ENCODE data around the gene WBP4.

WBP4 gene

GRCh38 chr13:41060724-41061074, 610 bp upstream of the WBP4 start:
- H3K4me1 ChIP-seq (ENCODE audit: control insufficient read depth, low read depth, low read length) = peaks cover 3% of the 10 kb centered on the region
- WGBS (ENCODE audit: extremely low coverage, insufficient coverage, low lambda C conversion rate) = no CpG with 5 or more reads among the region's 35 CpGs
- H2BK120ac ChIP-seq (ENCODE audit: low read depth, low read length) = no peak overlapping the region

GRCh38 chr13:41061914-41062837, 867 bp downstream of the WBP4 start:
- no peak overlapping the region for H3K23ac ChIP-seq (ENCODE audit: low read length)
- DNase-seq = no peak
- H4K5ac ChIP-seq (ENCODE audit: low read length) = no peak overlapping the region
- H3K79me2 ChIP-seq (ENCODE audit: control insufficient read depth, insufficient read depth, low read length) = peaks cover 4% of the 10 kb centered on the region
- H3K56ac ChIP-seq (ENCODE audit: low read length) = peak overlapping the region; percentile 98
- no peak overlapping the region for H3K4ac ChIP-seq (ENCODE audit: low read depth, low read length)
- H3K18ac ChIP-seq (ENCODE audit: low read length) = peak overlapping the region; percentile 21
- H2AK5ac ChIP-seq (ENCODE audit: low read length) = no peak overlapping the region
- H3K27me3 ChIP-seq (ENCODE audit: insufficient read depth, low read length, poor library complexity) = no peaks in the 10 kb centered on the region
- no peaks in the 10 kb centered on the region for H3K36me3 ChIP-seq (ENCODE audit: control insufficient read depth, insufficient read depth, low read length)
- peak overlapping the region; percentile 56 for H3K4me2 ChIP-seq (ENCODE audit: low read length)
- H2BK15ac ChIP-seq (replicated peaks; ENCODE audit: low read depth) = no peak overlapping the region
- H3K79me1 ChIP-seq (ENCODE audit: low read length) = peaks cover 6% of the 10 kb centered on the region
- no CpG with 5 or more reads among the region's 24 CpGs for WGBS (ENCODE audit: extremely low coverage, insufficient coverage, low lambda C conversion rate)
- H3K9ac ChIP-seq (ENCODE audit: low read length) = peak overlapping the region; percentile 97
- H2BK120ac ChIP-seq (ENCODE audit: low read depth, low read length) = no peak overlapping the region
- peaks cover 3% of the 10 kb centered on the region for H3K4me1 ChIP-seq (ENCODE audit: control insufficient read depth, low read depth, low read length)
- no peak overlapping the region for H2BK5ac ChIP-seq (ENCODE audit: low read length)
- no peak overlapping the region for H4K8ac ChIP-seq (ENCODE audit: low read depth, low read length)
- H3K4me3 ChIP-seq (ENCODE audit: low read length) = peak overlapping the region; percentile 94
- H3K27ac ChIP-seq (ENCODE audit: low read depth, low read length) = peak overlapping the region; percentile 92

More at GRCh38 chr13:41060724-41061074, 610 bp upstream of the WBP4 start:
- Histone ChIP-seq H3K36me3 (ENCODE audit: control insufficient read depth, insufficient read depth, low read length) (no peaks in the 10 kb centered on the region), H3K27me3 (ENCODE audit: insufficient read depth, low read length, poor library complexity) (no peaks in the 10 kb centered on the region), H2BK15ac (replicated peaks; ENCODE audit: low read depth) (no peak overlapping the region), H3K4me3 (ENCODE audit: low read length) (peak overlapping the region; percentile 94), H2AK5ac (ENCODE audit: low read length) (no peak overlapping the region), H3K79me1 (ENCODE audit: low read length) (peaks cover 6% of the 10 kb centered on the region), H3K18ac (ENCODE audit: low read length) (peak overlapping the region; percentile 76), H3K23ac (ENCODE audit: low read length) (no peak overlapping the region), H2BK5ac (ENCODE audit: low read length) (no peak overlapping the region), H3K27ac (ENCODE audit: low read depth, low read length) (peak overlapping the region; percentile 94), H4K8ac (ENCODE audit: low read depth, low read length) (no peak overlapping the region), H3K79me2 (ENCODE audit: control insufficient read depth, insufficient read depth, low read length) (peaks cover 4% of the 10 kb centered on the region), H3K4me2 (ENCODE audit: low read length) (peak overlapping the region; percentile 66), H3K4ac (ENCODE audit: low read depth, low read length) (no peak overlapping the region), H4K5ac (ENCODE audit: low read length) (no peak overlapping the region), H3K9ac (ENCODE audit: low read length) (peak overlapping the region; percentile 97), H3K56ac (ENCODE audit: low read length) (peak overlapping the region; percentile 97)
- DNase-seq = peak; percentile 87

GRCh38 chr13:41064493-41064892, 3.2 kb downstream of the WBP4 start:
- Histone ChIP-seq H3K79me2 (ENCODE audit: control insufficient read depth, insufficient read depth, low read length) (no peaks in the 10 kb centered on the region), H3K79me1 (ENCODE audit: low read length) (no peaks in the 10 kb centered on the region), H3K23ac (ENCODE audit: low read length) (no peak overlapping the region), H3K9ac (ENCODE audit: low read length) (no peak overlapping the region), H2AK5ac (ENCODE audit: low read length) (no peak overlapping the region), H3K18ac (ENCODE audit: low read length) (no peak overlapping the region), H4K8ac (ENCODE audit: low read depth, low read length) (no peak overlapping the region), H3K27ac (ENCODE audit: low read depth, low read length) (no peak overlapping the region), H3K4me2 (ENCODE audit: low read length) (no peak overlapping the region), H3K27me3 (ENCODE audit: insufficient read depth, low read length, poor library complexity) (no peaks in the 10 kb centered on the region), H3K4me3 (ENCODE audit: low read length) (no peak overlapping the region), H3K4ac (ENCODE audit: low read depth, low read length) (no peak overlapping the region), H3K36me3 (ENCODE audit: control insufficient read depth, insufficient read depth, low read length) (no peaks in the 10 kb centered on the region), H3K56ac (ENCODE audit: low read length) (no peak overlapping the region), H3K4me1 (ENCODE audit: control insufficient read depth, low read depth, low read length) (no peaks in the 10 kb centered on the region), H2BK15ac (replicated peaks; ENCODE audit: low read depth) (no peak overlapping the region), H2BK120ac (ENCODE audit: low read depth, low read length) (no peak overlapping the region), H2BK5ac (ENCODE audit: low read length) (no peak overlapping the region), H4K5ac (ENCODE audit: low read length) (no peak overlapping the region)
- no peak for DNase-seq
- WGBS (ENCODE audit: extremely low coverage, insufficient coverage, low lambda C conversion rate) = no CpG with 5 or more reads among the region's 2 CpGs

- H2AK5ac ChIP-seq (ENCODE audit: low read length) = no peak overlapping the region
- H3K79me2 ChIP-seq (ENCODE audit: control insufficient read depth, insufficient read depth, low read length) = no peaks in the 10 kb centered on the region
- H2BK15ac ChIP-seq (replicated peaks; ENCODE audit: low read depth) = no peak overlapping the region
- no peak overlapping the region for H3K56ac ChIP-seq (ENCODE audit: low read length)
- no peak overlapping the region for H3K23ac ChIP-seq (ENCODE audit: low read length)
- no peak overlapping the region for H3K4me3 ChIP-seq (ENCODE audit: low read length)
- H3K4me2 ChIP-seq (ENCODE audit: low read length) = no peak overlapping the region
- H2BK5ac ChIP-seq (ENCODE audit: low read length) = no peak overlapping the region
- no peaks in the 10 kb centered on the region for H3K36me3 ChIP-seq (ENCODE audit: control insufficient read depth, insufficient read depth, low read length)
- H3K27me3 ChIP-seq (ENCODE audit: insufficient read depth, low read length, poor library complexity) = no peaks in the 10 kb centered on the region
- H3K27ac ChIP-seq (ENCODE audit: low read depth, low read length) = no peak overlapping the region
- no peak overlapping the region for H2BK120ac ChIP-seq (ENCODE audit: low read depth, low read length)
- DNase-seq = no peak
- H3K4me1 ChIP-seq (ENCODE audit: control insufficient read depth, low read depth, low read length) = no peaks in the 10 kb centered on the region
- no peak overlapping the region for H4K5ac ChIP-seq (ENCODE audit: low read length)
- H4K8ac ChIP-seq (ENCODE audit: low read depth, low read length) = no peak overlapping the region
- no peak overlapping the region for H3K18ac ChIP-seq (ENCODE audit: low read length)
- H3K9ac ChIP-seq (ENCODE audit: low read length) = no peak overlapping the region
- H3K4ac ChIP-seq (ENCODE audit: low read depth, low read length) = no peak overlapping the region
- H3K79me1 ChIP-seq (ENCODE audit: low read length) = no peaks in the 10 kb centered on the region
Observed at GRCh38 chr13:41065078-41065477, 3.8 kb downstream of the WBP4 start.

GRCh38 chr13:41074523-41074922, 13.2 kb downstream of the WBP4 start:
- H3K56ac ChIP-seq (ENCODE audit: low read length) = no peak overlapping the region
- no peak overlapping the region for H3K4me2 ChIP-seq (ENCODE audit: low read length)
- no peaks in the 10 kb centered on the region for H3K79me2 ChIP-seq (ENCODE audit: control insufficient read depth, insufficient read depth, low read length)
- no peak overlapping the region for H4K8ac ChIP-seq (ENCODE audit: low read depth, low read length)
- peaks cover 4% of the 10 kb centered on the region for H3K36me3 ChIP-seq (ENCODE audit: control insufficient read depth, insufficient read depth, low read length)
- no peaks in the 10 kb centered on the region for H3K4me1 ChIP-seq (ENCODE audit: control insufficient read depth, low read depth, low read length)
- H3K4ac ChIP-seq (ENCODE audit: low read depth, low read length) = no peak overlapping the region
- H2BK15ac ChIP-seq (replicated peaks; ENCODE audit: low read depth) = no peak overlapping the region
- H4K5ac ChIP-seq (ENCODE audit: low read length) = no peak overlapping the region
- no peak overlapping the region for H3K27ac ChIP-seq (ENCODE audit: low read depth, low read length)
- no peak overlapping the region for H3K18ac ChIP-seq (ENCODE audit: low read length)
- no peak overlapping the region for H2AK5ac ChIP-seq (ENCODE audit: low read length)
- H3K9ac ChIP-seq (ENCODE audit: low read length) = no peak overlapping the region
- DNase-seq = no peak
- no peak overlapping the region for H3K4me3 ChIP-seq (ENCODE audit: low read length)
- no peak overlapping the region for H2BK5ac ChIP-seq (ENCODE audit: low read length)
- H3K79me1 ChIP-seq (ENCODE audit: low read length) = no peaks in the 10 kb centered on the region
- no peak overlapping the region for H2BK120ac ChIP-seq (ENCODE audit: low read depth, low read length)
- H3K27me3 ChIP-seq (ENCODE audit: insufficient read depth, low read length, poor library complexity) = no peaks in the 10 kb centered on the region
- no CpG with 5 or more reads among the region's 9 CpGs for WGBS (ENCODE audit: extremely low coverage, insufficient coverage, low lambda C conversion rate)
- H3K23ac ChIP-seq (ENCODE audit: low read length) = no peak overlapping the region

- H3K4ac ChIP-seq (ENCODE audit: low read depth, low read length) = no peak overlapping the region
- H3K27ac ChIP-seq (ENCODE audit: low read depth, low read length) = no peak overlapping the region
- no peak overlapping the region for H3K4me3 ChIP-seq (ENCODE audit: low read length)
- no peak overlapping the region for H3K23ac ChIP-seq (ENCODE audit: low read length)
- no peak overlapping the region for H3K4me2 ChIP-seq (ENCODE audit: low read length)
- no peak overlapping the region for H4K5ac ChIP-seq (ENCODE audit: low read length)
- H3K18ac ChIP-seq (ENCODE audit: low read length) = no peak overlapping the region
- no peak overlapping the region for H3K56ac ChIP-seq (ENCODE audit: low read length)
- H2BK5ac ChIP-seq (ENCODE audit: low read length) = no peak overlapping the region
- H2BK120ac ChIP-seq (ENCODE audit: low read depth, low read length) = no peak overlapping the region
- no peaks in the 10 kb centered on the region for H3K79me1 ChIP-seq (ENCODE audit: low read length)
- DNase-seq = peak; percentile 22
- H3K79me2 ChIP-seq (ENCODE audit: control insufficient read depth, insufficient read depth, low read length) = no peaks in the 10 kb centered on the region
- H3K4me1 ChIP-seq (ENCODE audit: control insufficient read depth, low read depth, low read length) = no peaks in the 10 kb centered on the region
- H4K8ac ChIP-seq (ENCODE audit: low read depth, low read length) = no peak overlapping the region
- H2BK15ac ChIP-seq (replicated peaks; ENCODE audit: low read depth) = no peak overlapping the region
- H3K9ac ChIP-seq (ENCODE audit: low read length) = no peak overlapping the region
- WGBS (ENCODE audit: extremely low coverage, insufficient coverage, low lambda C conversion rate) = no CpG with 5 or more reads among the region's 1 CpG
- H2AK5ac ChIP-seq (ENCODE audit: low read length) = no peak overlapping the region
- no peaks in the 10 kb centered on the region for H3K27me3 ChIP-seq (ENCODE audit: insufficient read depth, low read length, poor library complexity)
- H3K36me3 ChIP-seq (ENCODE audit: control insufficient read depth, insufficient read depth, low read length) = peaks cover 4% of the 10 kb centered on the region
Observed at GRCh38 chr13:41075034-41075433, 13.7 kb downstream of the WBP4 start.
